HG03558 (cell line): ENCODE data around the gene TNPO3.
"Not testable (repeated sequence)": the region's sequence is repeated elsewhere in the genome, so short reads cannot be mapped to it uniquely, and the experiment has no call there.

Source experiments
- ATAC-seq: cut with Tn5 transposase; IDR thresholded peaks from one replicate; pipeline ENCODE4 v1.9.1; 2021; ENCODE audit warnings: moderate number of reproducible peaks; ENCODE audit not compliant: unreplicated experiment; ENCODE audit errors: extremely low read depth

The TNPO3 gene

GRCh38 chr7:129073204-129073603 is 18.3 kb upstream of the TNPO3 start:
- ATAC-seq: no peak

GRCh38 chr7:129072479-129073011 is 17.6 kb upstream of the TNPO3 start:
- ATAC-seq: no peak

GRCh38 chr7:129069021-129069420 is 14.1 kb upstream of the TNPO3 start:
- no peak for ATAC-seq

GRCh38 chr7:129067943-129068548 is 13.1 kb upstream of the TNPO3 start:
- no peak for ATAC-seq

GRCh38 chr7:129067132-129067561 is 12.2 kb upstream of the TNPO3 start:
- ATAC-seq: not testable (repeated sequence)

GRCh38 chr7:129066290-129067131 is 11.6 kb upstream of the TNPO3 start:
- no peak for ATAC-seq

- ATAC-seq: no peak
These were observed 1.1 kb upstream of the TNPO3 start for GRCh38 chr7:129055861-129056464.

GRCh38 chr7:129055294-129055816 is 444 bp upstream of the TNPO3 start:
- no peak for ATAC-seq

- ATAC-seq: no peak
These were observed 923 bp downstream of the TNPO3 start for GRCh38 chr7:129053938-129054437.

GRCh38 chr7:129052441-129052840 is 2.5 kb downstream of the TNPO3 start:
- ATAC-seq: no peak

GRCh38 chr7:129051459-129051858 is 3.5 kb downstream of the TNPO3 start:
- not testable (repeated sequence) for ATAC-seq

GRCh38 chr7:129047761-129048160 is 7.2 kb downstream of the TNPO3 start:
- ATAC-seq: no peak

- no peak for ATAC-seq
These were observed 9.2 kb downstream of the TNPO3 start for GRCh38 chr7:129045682-129046081.

- no peak for ATAC-seq
These were observed 11.9 kb downstream of the TNPO3 start for GRCh38 chr7:129043012-129043411.

- no peak for ATAC-seq
These were observed 13.5 kb downstream of the TNPO3 start for GRCh38 chr7:129041142-129042085.

- not testable (repeated sequence) for ATAC-seq
These were observed 16.4 kb downstream of the TNPO3 start for GRCh38 chr7:129038468-129038867.

- no peak for ATAC-seq
These were observed 17.3 kb downstream of the TNPO3 start for GRCh38 chr7:129037585-129037984.

GRCh38 chr7:129032017-129032416 is 22.9 kb downstream of the TNPO3 start:
- ATAC-seq: no peak

- ATAC-seq: no peak
These were observed 24.5 kb downstream of the TNPO3 start for GRCh38 chr7:129030440-129030839.
